SK-N-SH (cell line): ENCODE data around the gene IPO8. TPM values are rescaled to one million over a fixed set of nuclear protein-coding genes. Genes with fewer than 3 reads are reported as not detected.

Experiments used
- CTCF ChIA-PET: fragments of 300-600, 350-600 bp; formaldehyde crosslinking; extraction: SDS; loops from one replicate; lab custom pipeline; 2021; lab: Yijun Ruan, JAX
- POLR2A ChIA-PET: fragments of 350-600 bp; sonication (Branson Sonifier 250); formaldehyde crosslinking; extraction: SDS; loops from one replicate; lab custom pipeline; 2020; ENCODE audit warnings: antibody characterized with exemption, inconsistent platforms; lab: Yijun Ruan, JAX
- DNase-seq: peaks from one replicate; pipeline ENCODE4 v3.0.0; 2012
- H2AFZ ChIP-seq: fragments of 200-600 bp; sonication (generic); 2 replicates; pipeline ENCODE4 v1.8.1; 2016; ENCODE audit warnings: antibody characterized with exemption, mild to moderate bottlenecking, low read depth
- H3F3A ChIP-seq: fragments of 200-600 bp; sonication (generic); replicated peaks from 2 replicates; pipeline ENCODE3; 2016; ENCODE audit warnings: antibody characterized with exemption, mild to moderate bottlenecking; ENCODE audit not compliant: insufficient read depth
- H3K27ac ChIP-seq, 2 experiments: fragments of 200-500 bp in 1 of 2; fragments of 200-600 bp in 1 of 2; sonication (Bioruptor generic) in 1 of 2; sonication (generic), shearing (Covaris generic) in 1 of 2; 2 replicates each; pipeline versions ENCODE4 v1.5.1 to v1.6.1; 2014 to 2016; ENCODE audit warnings: low read depth in 2 of 2, inconsistent platforms in 1 of 2, low read length in 1 of 2, mild to moderate bottlenecking in 1 of 2, mixed read lengths in 1 of 2
- H3K27me3 ChIP-seq: fragments of 200-600 bp; sonication (generic), shearing (Covaris generic); 2 replicates; pipeline ENCODE4 v1.6.1; 2016; ENCODE audit warnings: mixed run types; ENCODE audit not compliant: insufficient read depth
- H3K36me3 ChIP-seq, 2 experiments: fragments of 200-500 bp in 1 of 2; fragments of 200-600 bp in 1 of 2; sonication (Bioruptor generic) in 1 of 2; sonication (generic) in 1 of 2; replicated peaks in 1 of 2; 2 replicates each; pipeline versions ENCODE3 to v1.5.1; 2014 to 2016; ENCODE audit warnings: low read length in 1 of 2, mild to moderate bottlenecking in 1 of 2; ENCODE audit not compliant: insufficient read depth in 2 of 2, control insufficient read depth in 1 of 2
- H3K4me1 ChIP-seq, 2 experiments: fragments of 200-500 bp in 1 of 2; fragments of 200-600 bp in 1 of 2; sonication (Bioruptor generic) in 1 of 2; sonication (generic), shearing (Covaris generic) in 1 of 2; 2 replicates each; pipeline versions ENCODE4 v1.5.1 to v1.6.1; 2014 to 2016; ENCODE audit warnings: low read depth in 1 of 2, low read length in 1 of 2, mixed run types in 1 of 2; ENCODE audit not compliant: insufficient read depth in 2 of 2, control insufficient read depth in 1 of 2
- H3K4me2 ChIP-seq: fragments of 200-600 bp; sonication (generic), shearing (Covaris generic); 2 replicates; pipeline ENCODE4 v1.6.1; 2017; ENCODE audit warnings: mixed run types
- H3K4me3 ChIP-seq, 2 experiments: fragments of 200-500 bp in 1 of 2; fragments of 200-600 bp in 1 of 2; sonication (Bioruptor generic) in 1 of 2; sonication (generic), shearing (Covaris generic) in 1 of 2; 2 replicates each; pipeline versions ENCODE4 v1.5.1 to v1.8.1; 2014 to 2016; ENCODE audit warnings: low read depth in 2 of 2, inconsistent platforms in 1 of 2, low read length in 1 of 2, mild to moderate bottlenecking in 1 of 2, mixed read lengths in 1 of 2, moderate library complexity in 1 of 2
- H3K79me2 ChIP-seq: fragments of 200-600 bp; sonication (generic); 2 replicates; pipeline ENCODE4 v1.8.1; 2017; ENCODE audit warnings: mild to moderate bottlenecking; ENCODE audit not compliant: insufficient read depth
- H3K9ac ChIP-seq: fragments of 200-600 bp; sonication (generic); 2 replicates; pipeline ENCODE4 v1.6.1; 2017; ENCODE audit warnings: mixed run types
- H3K9me2 ChIP-seq: fragments of 200-600 bp; sonication (generic); 2 replicates; pipeline ENCODE4 v1.6.1; 2017; ENCODE audit warnings: mixed run types
- H3K9me3 ChIP-seq: fragments of 200-600 bp; sonication (generic); 2 replicates; pipeline ENCODE4 v1.6.1; 2017; ENCODE audit warnings: mixed run types, mild to moderate bottlenecking, moderate library complexity
- H4K20me1 ChIP-seq: fragments of 200-600 bp; sonication (generic); 2 replicates; pipeline ENCODE4 v1.6.1; 2017; ENCODE audit warnings: mild to moderate bottlenecking, mixed run types; ENCODE audit not compliant: insufficient read depth
- CHD2 ChIP-seq: fragments of 150-350 bp; IDR thresholded peaks from 2 replicates; pipeline ENCODE4 v1.6.1; 2018; ENCODE audit warnings: low read length; ENCODE audit not compliant: partially characterized antibody
- CTCF ChIP-seq: fragments of 200-600 bp; sonication (generic); IDR thresholded peaks from 2 replicates; pipeline ENCODE4 v1.6.1; 2017; ENCODE audit warnings: antibody characterized with exemption, mild to moderate bottlenecking, moderate library complexity
- EP300 ChIP-seq, 2 experiments: IDR thresholded peaks; 2 replicates each; pipeline versions ENCODE4 v1.4.0 to v1.6.1; 2012; ENCODE audit warnings: borderline replicate concordance in 1 of 2, low read depth in 1 of 2, low read length in 1 of 2
- FOXM1 ChIP-seq: IDR thresholded peaks from 2 replicates; pipeline ENCODE4 v1.4.0; 2012; ENCODE audit warnings: low read depth, mild to moderate bottlenecking
- PBX3 ChIP-seq: IDR thresholded peaks from 2 replicates; pipeline ENCODE4; 2012
- REST ChIP-seq: IDR thresholded peaks from 2 replicates; pipeline ENCODE4 v1.6.1; 2012; ENCODE audit warnings: mild to moderate bottlenecking, low read depth, low read length, moderate library complexity
- RFX5 ChIP-seq: IDR thresholded peaks from 2 replicates; pipeline ENCODE4 v1.6.1; 2012; ENCODE audit warnings: mild to moderate bottlenecking, improper control_type of control experiment, low read length
- SMC3 ChIP-seq: IDR thresholded peaks from 2 replicates; pipeline ENCODE4 v1.6.1; 2012; ENCODE audit warnings: low read depth, low read length, improper control_type of control experiment
- TCF12 ChIP-seq: IDR thresholded peaks from 2 replicates; pipeline ENCODE4 v1.4.0; 2012
- WGBS: methylation state at CpG from one replicate; pipeline ENCODE4 v1.1.6; 2017; ENCODE audit warnings: low lambda C conversion rate; 5-methylcytosine and 5-hydroxymethylcytosine counted together
- polyA plus RNA-seq, 3 experiments: library from polyadenylated mRNA; depleted of rRNA; stranded (reverse); fragments of >200 nt; gene quantifications; 2 replicates each; pipeline ENCODE4 v1.2.3, GENCODE V29; 2012

IPO8 gene
- polyA plus RNA-seq, 1 of the 3 experiments (the other 2 are of a cell fraction): 5.8 TPM

GRCh38 chr12:30696943-30697342 lies 1.3 kb upstream of the IPO8 start (continued):
- no peak for TF ChIP-seq PBX3
- TF ChIP-seq, all 33 proteins: peak for 0

GRCh38 chr12:30696486-30696885 lies 817 bp upstream of the IPO8 start:
- peak; percentile 26 for DNase-seq
- H3K4me3 ChIP-seq: peak overlapping the region; percentile 99; a peak in 3 of 4 replicates
- peaks cover 21 to 23% of the 10 kb centered on the region in 2 experiments; a peak in 3 of 4 replicates for H3K4me1 ChIP-seq

More at GRCh38 chr12:30696486-30696885, 817 bp upstream of the IPO8 start:
- Histone ChIP-seq H3F3A (peaks cover 18% of the 10 kb centered on the region), H3K9me3 (no peaks in the 10 kb centered on the region), H3K4me2 (peak overlapping the region; percentile 97), H3K36me3 (no peaks in the 10 kb centered on the region), H2AFZ (peak overlapping the region; percentile 94), H3K79me2 (peaks cover 38% of the 10 kb centered on the region), H3K9ac (no peak overlapping the region), H3K27me3 (no peaks in the 10 kb centered on the region), H3K9me2 (no peaks in the 10 kb centered on the region), H4K20me1 (no peaks in the 10 kb centered on the region), H3K27ac (no peak overlapping the region)
- TF ChIP-seq CTCF (no peak), FOXM1 (no peak), EP300 (IDR thresholded peaks at IDR 0.05; ENCODE audit: borderline replicate concordance in 1 of 2, low read depth in 1 of 2, low read length in 1 of 2) (no peak), REST (no peak), SMC3 (no peak), RFX5 (no peak), CHD2 (no peak), TCF12 (no peak)
- ChIA-PET CTCF (interaction anchor here (0.8 to 2.3 kb wide), 7 partner anchors 9 to 57 kb away, joined by 3 to 11 read pairs (median 4); no protein-coding TSS in a partner anchor), POLR2A (interaction anchor here (0.8 kb wide), 1 partner anchor 99 kb away, joined by 3 read pairs; no protein-coding TSS in a partner anchor)
- 95% methylated on average over 12 of the region's 14 CpGs for WGBS
